Astrocyte (in vitro differentiated cells and primary cell): Measurements from ENCODE around the gene ESRRB.

Experiments
- CTCF ChIP-seq: IDR thresholded peaks from 2 replicates; pipeline ENCODE4 v1.5.1; 2011; ENCODE audit warnings: low read depth, mild to moderate bottlenecking, inconsistent platforms, low read length, moderate library complexity; ENCODE audit not compliant: insufficient read depth
- EZH2 ChIP-seq: IDR thresholded peaks from 2 replicates; pipeline ENCODE4 v1.6.1; 2012; ENCODE audit warnings: mild to moderate bottlenecking, low read length, inconsistent platforms; ENCODE audit not compliant: insufficient read depth

- TF ChIP-seq CTCF (no peak), EZH2 (no peak)
Measured at GRCh38 chr14:76525106-76525821, 149.3 kb downstream of the ESRRB start.
